Fibroblast of villous mesenchyme (primary cell): ENCODE measurements around the gene AMN1. TPM values are rescaled to one million over a fixed set of nuclear protein-coding genes. Genes with fewer than 3 reads are reported as not detected.
A peak's percentile ranks its signal among the peaks of the same experiment; 100 is the strongest.
"Not testable (repeated sequence)": the region's sequence is repeated elsewhere in the genome, so short reads cannot be mapped to it uniquely, and the experiment has no call there.

ENCODE experiments used
- DNase-seq: peaks from one replicate; pipeline ENCODE4 v3.0.0-alpha.2; 2010; ENCODE audit warnings: low read depth
- H3K4me3 ChIP-seq: 2 replicates; pipeline ENCODE4 v1.5.1; 2011; ENCODE audit warnings: low read depth, mild to moderate bottlenecking, low read length
- CTCF ChIP-seq: IDR thresholded peaks from 2 replicates; pipeline ENCODE4 v1.5.1; 2012; ENCODE audit warnings: low read depth, mild to moderate bottlenecking, low read length; ENCODE audit not compliant: insufficient read depth
- total RNA-seq: library from RNA; depleted of rRNA; stranded (reverse); fragments of >200 nt; gene quantifications from 2 replicates; pipeline ENCODE4 v1.2.3, GENCODE V29; 2012

The AMN1 gene
- total RNA-seq, 1 donor = 7.3 TPM

GRCh38 chr12:31726575-31726974 lies 2.2 kb downstream of the AMN1 start:
- peak; percentile 58 for DNase-seq
- no peak for TF ChIP-seq CTCF
- no peak overlapping the region for H3K4me3 ChIP-seq

DNA sequence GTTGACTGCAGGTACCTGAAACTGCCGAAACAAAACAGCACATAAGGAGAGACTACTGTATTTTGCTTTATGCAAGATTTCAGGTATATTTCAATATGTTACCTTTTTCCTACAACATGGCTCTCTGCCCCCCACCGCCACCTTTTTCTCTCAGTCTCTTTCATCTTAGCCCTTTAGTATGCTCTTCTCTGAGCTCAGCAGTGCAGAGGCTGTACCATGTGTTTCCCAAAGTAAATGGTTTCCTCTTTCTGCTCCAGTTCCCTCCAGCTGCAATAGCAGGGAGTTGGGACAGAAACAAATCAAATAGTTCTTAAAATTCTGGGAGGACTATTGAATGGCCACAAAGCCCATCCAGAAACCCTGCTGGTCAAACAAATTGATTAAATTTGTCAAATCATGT lies 4.3 kb downstream of the AMN1 start:
- DNase-seq = no peak
- no peak for TF ChIP-seq CTCF
- no peak overlapping the region for H3K4me3 ChIP-seq

DNA sequence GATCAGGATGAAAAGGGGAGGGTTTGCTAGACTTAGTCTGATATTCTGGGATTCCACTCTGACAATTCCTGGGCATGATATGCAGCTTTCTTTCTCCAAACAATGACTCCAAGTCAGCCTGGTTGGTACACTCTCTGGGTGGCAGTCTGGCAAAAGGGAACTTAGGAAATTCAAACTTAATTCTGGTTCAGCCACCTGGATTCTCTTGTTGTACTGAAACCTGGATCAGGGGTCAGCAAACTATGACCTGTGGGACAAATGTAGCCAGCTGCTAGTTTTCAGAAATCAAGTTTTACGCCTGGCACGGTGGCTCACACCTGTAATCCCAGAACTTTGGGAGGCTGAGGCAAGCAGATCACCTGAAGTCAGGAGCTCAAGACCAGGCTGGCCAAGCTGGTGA lies 6.2 kb downstream of the AMN1 start:
- no peak for DNase-seq
- no peak for TF ChIP-seq CTCF
- H3K4me3 ChIP-seq = no peak overlapping the region

- not testable (repeated sequence) for H3K4me3 ChIP-seq, DNase-seq
Observed at GRCh38 chr12:31718542-31719198, 10.2 kb downstream of the AMN1 start.

GRCh38 chr12:31716998-31717397 lies 11.8 kb downstream of the AMN1 start:
- H3K4me3 ChIP-seq, DNase-seq: not testable (repeated sequence)

GRCh38 chr12:31715283-31715825 lies 13.5 kb downstream of the AMN1 start:
- peak; percentile 72 for DNase-seq
- no peak for TF ChIP-seq CTCF

DNA sequence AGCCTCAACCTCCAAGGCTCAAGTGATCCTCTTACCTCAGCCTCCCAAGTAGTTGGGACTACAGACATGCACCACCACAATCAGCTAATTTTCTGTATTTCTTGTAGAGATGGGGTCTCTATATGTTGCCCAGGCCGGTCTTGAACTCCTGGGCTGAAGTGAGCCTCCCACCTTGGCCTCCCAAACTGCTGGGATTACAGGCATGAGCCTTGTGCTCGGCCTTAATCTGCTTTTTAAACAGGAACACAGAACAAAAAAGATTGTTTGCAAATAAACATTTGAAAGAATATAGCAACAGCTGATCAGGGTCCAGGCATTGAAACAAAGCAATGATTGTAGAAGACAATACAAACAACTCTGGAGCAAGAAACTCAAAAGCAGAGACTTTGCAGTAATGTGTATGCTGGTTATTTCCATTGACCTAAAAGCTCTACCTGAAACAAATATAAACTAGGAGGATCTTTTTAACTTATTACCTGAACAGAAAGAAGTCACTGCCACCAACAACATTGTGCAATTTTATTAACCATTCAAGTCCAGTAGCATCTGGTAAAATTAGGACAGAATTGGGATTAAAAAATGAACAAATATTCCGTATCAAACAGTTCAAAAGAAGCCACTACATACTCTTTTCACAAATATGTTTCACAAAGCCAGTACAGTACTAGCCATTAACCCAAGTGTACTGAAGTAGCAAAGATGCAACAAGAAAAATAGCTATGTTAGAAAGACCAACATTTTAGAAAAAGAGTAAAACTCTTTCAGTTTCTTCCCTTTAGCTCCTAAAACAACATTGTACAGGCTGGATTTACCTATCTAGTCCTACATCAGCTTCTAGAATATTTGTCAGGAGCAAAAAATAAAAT lies 14.2 kb downstream of the AMN1 start:
- no peak for DNase-seq
- H3K4me3 ChIP-seq = no peak overlapping the region
- TF ChIP-seq CTCF = no peak

More at GRCh38 chr12:31715283-31715825, 13.5 kb downstream of the AMN1 start:
- H3K4me3 ChIP-seq = no peak overlapping the region

DNA sequence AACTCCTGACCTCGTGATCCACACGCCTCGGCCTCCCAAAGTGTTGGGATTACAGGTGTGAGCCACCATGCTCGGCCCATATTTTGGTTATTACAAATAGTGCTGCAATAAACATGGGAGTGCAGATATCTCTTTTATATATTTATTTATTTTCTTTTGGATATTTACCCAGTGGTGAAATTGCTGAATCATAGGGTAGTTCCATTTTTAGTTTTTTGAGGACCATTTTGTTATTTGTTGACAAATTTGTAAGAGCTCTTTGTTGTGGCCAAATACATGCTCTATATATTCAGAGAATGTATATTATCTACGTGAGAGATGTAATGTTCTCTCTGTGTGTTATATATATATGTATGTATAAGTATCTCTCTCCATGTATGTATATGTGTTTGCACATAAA lies 15.9 kb downstream of the AMN1 start:
- DNase-seq = no peak
- TF ChIP-seq CTCF = no peak
- no peak overlapping the region for H3K4me3 ChIP-seq
